GM21786 (cell line): Measurements from ENCODE around the gene MAGEB17.

Experiments used
- ATAC-seq: cut with Tn5 transposase; IDR thresholded peaks from one replicate; pipeline ENCODE4 v1.9.1; 2021; ENCODE audit not compliant: unreplicated experiment

MAGEB17 gene

DNA sequence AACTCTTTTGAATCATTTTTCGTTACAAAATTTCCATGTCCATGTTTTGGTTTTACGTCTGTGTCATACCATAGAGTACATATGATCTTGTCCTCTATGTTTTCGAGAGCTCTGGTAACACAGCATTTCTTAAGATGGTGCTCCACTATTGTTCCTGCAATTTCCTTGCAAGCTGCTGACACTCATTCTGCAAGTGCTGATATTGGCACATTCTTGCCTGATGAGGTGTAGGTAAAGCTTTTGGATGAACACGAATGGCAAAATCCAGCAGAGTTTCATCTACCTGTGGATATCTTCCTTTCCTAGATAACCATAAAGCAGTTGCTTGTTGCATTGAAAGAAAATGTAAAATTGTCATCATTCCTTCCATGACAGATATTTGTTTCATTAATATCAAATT, 41.3 kb downstream of the MAGEB17 start:
- ATAC-seq, result no peak

DNA sequence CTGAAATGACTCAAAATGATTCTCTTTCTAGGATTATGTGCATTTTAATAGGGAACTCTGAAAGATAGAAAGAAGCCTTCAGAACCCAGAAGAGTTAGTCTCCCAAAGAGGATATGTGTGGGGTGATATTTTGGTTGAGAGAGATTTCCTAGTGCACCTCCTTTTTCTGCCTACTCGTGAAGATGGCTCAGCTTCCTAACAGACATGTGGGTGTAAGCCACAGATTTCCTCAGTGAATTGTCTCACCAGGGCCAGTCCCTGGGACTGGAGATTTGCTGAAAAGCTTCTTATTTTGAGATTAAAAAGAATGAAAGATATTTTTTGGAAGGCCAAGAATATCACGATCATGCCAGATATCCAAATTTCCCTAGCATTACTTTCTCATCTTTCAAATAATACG, 42.8 kb downstream of the MAGEB17 start:
- ATAC-seq, result no peak

DNA sequence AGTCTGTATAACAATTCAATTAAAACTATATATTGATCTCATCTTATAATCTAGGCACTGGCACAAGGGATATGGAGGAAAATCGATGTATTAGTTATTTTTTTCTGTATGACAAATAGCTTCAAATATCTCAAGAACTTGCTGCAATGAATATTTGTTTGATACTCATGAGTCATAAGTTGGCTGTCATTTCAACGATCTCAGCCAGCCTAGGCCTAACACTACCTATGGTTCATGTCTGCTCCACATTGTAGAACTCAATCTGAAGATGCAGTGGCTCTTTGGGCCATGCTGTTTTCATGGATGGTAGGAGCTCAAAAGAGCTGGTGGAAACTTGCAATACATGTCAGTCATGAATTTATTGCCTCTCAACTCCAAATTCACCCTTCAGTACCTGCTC, 44.7 kb downstream of the MAGEB17 start:
- ATAC-seq, result no peak

DNA sequence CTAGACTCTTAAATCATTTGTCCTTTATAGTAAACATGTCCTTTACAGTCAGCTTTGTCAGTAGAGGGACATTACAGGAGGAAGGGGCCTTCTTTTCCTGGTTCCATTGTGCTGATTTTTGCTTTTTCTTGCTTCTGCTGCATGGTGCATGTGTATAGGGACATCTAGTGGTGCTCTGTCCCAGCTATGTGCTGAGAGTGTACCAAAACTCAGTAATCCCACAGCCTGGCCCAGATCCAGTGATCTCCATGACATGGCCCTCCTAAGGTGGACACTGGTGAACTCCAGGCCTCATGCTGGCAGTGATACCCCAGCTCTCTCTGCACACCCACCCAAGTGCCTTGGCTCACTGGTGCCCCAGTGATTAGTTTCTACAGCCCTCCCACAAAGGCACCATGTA, 45.2 kb downstream of the MAGEB17 start:
- no peak for ATAC-seq

DNA sequence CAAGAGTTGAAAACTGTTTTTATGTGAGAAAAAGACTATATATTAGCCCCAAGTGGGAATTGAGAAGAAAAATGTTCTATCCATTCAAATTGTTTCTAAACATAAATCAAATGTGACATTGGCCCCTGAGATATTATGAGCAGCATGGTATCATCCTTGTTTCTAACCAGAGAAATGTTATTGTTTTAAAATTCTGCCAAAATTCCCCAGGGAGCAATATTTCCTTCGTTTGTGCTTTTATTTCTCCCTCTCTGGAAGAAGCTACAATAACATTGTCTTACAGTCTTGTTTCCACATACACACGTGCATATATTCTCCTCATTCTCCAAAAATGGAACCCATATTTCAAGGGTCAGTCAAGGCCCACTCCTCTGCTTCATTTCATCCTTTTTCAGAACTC, 46.7 kb downstream of the MAGEB17 start:
- ATAC-seq, result no peak

DNA sequence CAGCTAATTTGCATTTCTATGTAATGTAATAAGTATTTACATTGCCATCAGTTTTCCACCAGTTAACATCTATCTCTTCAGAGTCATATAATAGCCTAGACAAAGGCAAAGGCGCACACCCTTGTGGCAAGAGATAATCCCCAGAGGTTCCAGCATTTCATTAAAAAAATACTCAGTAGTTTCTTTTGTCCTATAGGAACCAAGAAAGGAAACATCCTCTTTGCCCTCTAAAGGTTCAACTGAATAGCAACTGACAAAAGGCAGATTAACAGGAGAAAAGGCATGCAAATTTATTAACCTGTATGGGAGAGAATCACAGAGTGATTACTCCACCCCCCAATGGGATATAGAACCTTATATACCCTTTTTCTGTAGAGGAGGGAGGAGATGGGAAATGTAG, 48.4 kb downstream of the MAGEB17 start:
- ATAC-seq, result no peak
